ENCODE data around the gene ADAMTS2. TPM values are rescaled to one million over a fixed set of nuclear protein-coding genes. Genes with fewer than 3 reads are reported as not detected.

ADAMTS2 gene
- total and polyA plus RNA-seq, 8 donors: 1.8 to 41.5 (median 11.6) TPM

GRCh38 chr5:179257176-179257682 is 88.0 kb downstream of the ADAMTS2 start:
- H3K27ac ChIP-seq: peak overlapping the region in 1 of 5 donors; percentile 31
- no peak for TF ChIP-seq POLR2AphosphoS5 (IDR thresholded peaks at IDR 0.05)

GRCh38 chr5:179256328-179257175 is 88.7 kb downstream of the ADAMTS2 start:
- Histone ChIP-seq H3K9me3 (no peaks in the 10 kb centered on the region), H3K36me3 (no peaks in the 10 kb centered on the region), H3K4me1 (peaks cover 0 to 11% (median 4%) of the 10 kb centered on the region in 4 donors), H3K4me3 (no peak overlapping the region), H3K27ac (peak overlapping the region in 1 of 5 donors; percentile 31), H3K27me3 (no peaks in the 10 kb centered on the region)
- intact Hi-C loops (cut with DNase I; ENCODE audit: low total_unique reads): no loop called here
- WGBS, 5 donors: 70 to 79% (median 71%) methylated on average over 22 to 23 of the region's 23 CpGs
- TF ChIP-seq EP300 (IDR thresholded peaks at IDR 0.05) (no peak), CTCF (IDR thresholded peaks at IDR 0.05) (no peak), POLR2AphosphoS5 (IDR thresholded peaks at IDR 0.05) (no peak), POLR2A (IDR thresholded peaks at IDR 0.05) (no peak)
- no peak for DNase-seq

More at GRCh38 chr5:179257176-179257682, 88.0 kb downstream of the ADAMTS2 start:
- DNase-seq: peak in 1 of 2 donors; percentile 16
- WGBS, 5 donors: 78 to 90% (median 87%) methylated on average over 12 to 29 of the region's 29 CpGs
- Histone ChIP-seq H3K4me3 (no peak overlapping the region), H3K9me3 (no peaks in the 10 kb centered on the region), H3K4me1 (peaks cover 0 to 11% (median 4%) of the 10 kb centered on the region in 4 donors), H3K27me3 (no peaks in the 10 kb centered on the region), H3K36me3 (no peaks in the 10 kb centered on the region)
- intact Hi-C loops (cut with DNase I; ENCODE audit: low total_unique reads): no loop called here

- no peak overlapping the region for H3K4me3 ChIP-seq
- H3K9me3 ChIP-seq: no peaks in the 10 kb centered on the region
- H3K27me3 ChIP-seq: no peaks in the 10 kb centered on the region
- H3K36me3 ChIP-seq: no peaks in the 10 kb centered on the region
- intact Hi-C loops (cut with DNase I; ENCODE audit: low total_unique reads): no loop called here
- no peak for DNase-seq
- no peak for TF ChIP-seq CTCF (IDR thresholded peaks at IDR 0.05)
- no peak for TF ChIP-seq EP300 (IDR thresholded peaks at IDR 0.05)
- TF ChIP-seq POLR2AphosphoS5 (IDR thresholded peaks at IDR 0.05): no peak
- no peak for TF ChIP-seq POLR2A (IDR thresholded peaks at IDR 0.05)
- 86 to 93% (median 92%) methylated on average over 12 to 15 of the region's 15 CpGs for WGBS, 5 donors
- H3K27ac ChIP-seq: no peak overlapping the region
- H3K4me1 ChIP-seq: peaks cover 0 to 11% (median 4%) of the 10 kb centered on the region in 4 donors
Observed at GRCh38 chr5:179255527-179256327, 89.5 kb downstream of the ADAMTS2 start.

GRCh38 chr5:179254638-179255271 is 90.5 kb downstream of the ADAMTS2 start:
- no peak for DNase-seq
- 83 to 94% (median 91%) methylated on average over 5 of the region's 5 CpGs for WGBS, 5 donors
- peaks cover 0 to 11% (median 4%) of the 10 kb centered on the region in 4 donors for H3K4me1 ChIP-seq
- intact Hi-C loops (cut with DNase I; ENCODE audit: low total_unique reads): no loop called here
- TF ChIP-seq EP300 (IDR thresholded peaks at IDR 0.05) (no peak), POLR2A (IDR thresholded peaks at IDR 0.05) (no peak), POLR2AphosphoS5 (IDR thresholded peaks at IDR 0.05) (no peak), CTCF (IDR thresholded peaks at IDR 0.05) (no peak)
- H3K27ac ChIP-seq: no peak overlapping the region
- no peaks in the 10 kb centered on the region for H3K9me3 ChIP-seq
- H3K36me3 ChIP-seq: no peaks in the 10 kb centered on the region
- no peak overlapping the region for H3K4me3 ChIP-seq
- H3K27me3 ChIP-seq: no peaks in the 10 kb centered on the region
